ENCODE data around the gene CS.
"Not testable (repeated sequence)": the region's sequence is repeated elsewhere in the genome, so short reads cannot be mapped to it uniquely, and the experiment has no call there.

CS gene

DNA sequence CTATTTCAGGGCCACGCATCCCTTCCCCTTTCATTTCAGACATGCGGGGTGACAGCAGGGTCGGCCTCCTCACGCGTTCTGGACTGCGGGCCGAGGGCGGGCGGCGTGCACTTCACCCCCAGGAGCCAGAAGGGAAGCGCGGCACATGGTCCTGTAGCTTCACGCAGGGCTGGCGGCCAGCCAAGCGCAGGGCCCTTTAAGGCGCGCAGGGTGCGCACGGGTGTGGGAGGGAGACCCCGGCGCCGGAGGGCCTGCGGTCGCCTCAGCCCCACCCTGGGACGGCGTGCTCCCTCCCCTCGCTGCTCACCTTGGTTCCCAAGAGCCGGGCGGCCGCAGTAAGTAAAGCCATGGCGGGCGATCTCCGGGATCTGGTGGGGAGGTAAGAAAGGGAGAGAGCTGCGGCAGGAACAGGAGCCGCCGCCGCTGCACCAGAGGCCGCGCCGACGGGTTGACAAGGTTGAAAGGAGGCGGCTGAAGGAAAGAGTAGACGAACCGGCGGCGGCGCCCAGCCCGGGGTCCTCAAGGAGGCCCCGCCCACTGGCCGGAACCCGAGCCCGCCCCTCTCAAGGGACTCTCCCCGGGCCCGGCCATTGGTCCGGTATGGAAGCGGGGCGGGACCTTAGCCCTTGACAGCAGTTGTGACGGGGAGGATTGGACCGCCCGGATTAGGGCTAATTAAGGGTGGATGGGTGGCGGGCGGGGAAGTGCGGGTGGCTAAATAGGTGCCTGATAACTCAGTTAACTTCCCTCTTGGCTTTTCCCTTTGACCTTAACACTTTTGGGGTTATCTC, at the start of gene CS:
CS (minus strand) TSS at position 478 of the 791 bp plus-strand sequence; CDS start at position 349, 129 bp downstream.
- DNase-seq (ENCODE audit: low spot score): peak; percentile 98

DNA sequence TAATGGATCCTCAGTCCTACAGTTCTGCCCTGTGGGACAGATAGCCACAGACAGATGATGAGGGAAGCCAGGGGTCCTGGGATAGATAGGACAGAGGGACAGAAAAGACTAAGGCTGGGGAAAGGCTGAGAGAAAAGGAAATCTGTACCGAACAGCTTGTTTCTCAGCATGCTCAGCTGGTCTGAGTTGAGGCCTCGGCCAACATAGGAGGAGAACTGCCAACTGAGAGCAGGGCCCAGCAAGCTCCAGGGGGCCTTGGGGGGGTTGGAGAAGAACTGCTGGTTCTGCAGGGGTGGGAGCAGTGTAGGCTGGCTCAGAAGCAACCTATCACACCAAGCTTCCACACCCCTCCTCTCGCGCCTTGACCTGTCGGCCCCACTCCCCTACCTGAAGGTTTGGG, 48.6 kb upstream of the CS start:
- no peak for DNase-seq (ENCODE audit: low spot score)

DNA sequence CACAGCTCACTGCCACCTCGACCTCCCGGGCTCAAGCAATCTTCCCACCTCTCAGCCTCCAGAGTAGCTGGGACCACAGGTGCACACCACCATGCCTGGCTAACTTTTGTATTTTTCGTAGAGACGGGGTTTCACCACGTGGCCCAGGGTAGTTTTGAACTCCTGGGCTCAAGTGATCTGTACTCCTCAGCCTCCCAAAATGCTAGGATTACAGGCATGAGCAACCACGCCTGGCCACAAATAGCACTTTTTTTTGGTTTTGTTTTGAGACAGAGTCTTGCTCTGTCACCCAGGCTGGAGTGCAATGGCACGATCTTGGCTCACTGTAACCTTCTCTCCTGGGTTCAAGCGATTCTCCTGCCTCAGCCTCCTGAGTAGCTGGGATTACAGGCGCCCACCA, 47.1 kb upstream of the CS start:
- not testable (repeated sequence) for DNase-seq (ENCODE audit: low spot score)

DNA sequence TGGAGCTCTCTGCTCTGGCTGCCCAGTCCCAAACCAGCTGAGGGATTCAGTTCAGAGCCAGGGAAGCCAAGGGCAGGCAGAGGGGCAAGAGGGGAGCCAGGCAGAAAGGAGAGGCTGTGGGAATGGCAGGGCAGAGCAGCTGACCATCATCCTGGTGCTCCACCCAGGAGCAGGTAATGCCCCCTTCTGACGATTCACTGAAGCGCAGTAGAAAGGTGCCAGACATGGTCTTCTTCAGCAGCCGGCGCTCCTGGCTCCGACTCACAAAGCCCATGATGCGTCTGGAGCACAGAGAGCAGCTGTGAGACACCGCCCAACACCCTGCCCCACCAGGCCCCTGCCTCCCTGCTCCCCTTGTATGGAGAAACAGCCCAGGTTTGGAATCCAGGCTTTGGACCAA, 46.5 kb upstream of the CS start:
- DNase-seq (ENCODE audit: low spot score): no peak

DNA sequence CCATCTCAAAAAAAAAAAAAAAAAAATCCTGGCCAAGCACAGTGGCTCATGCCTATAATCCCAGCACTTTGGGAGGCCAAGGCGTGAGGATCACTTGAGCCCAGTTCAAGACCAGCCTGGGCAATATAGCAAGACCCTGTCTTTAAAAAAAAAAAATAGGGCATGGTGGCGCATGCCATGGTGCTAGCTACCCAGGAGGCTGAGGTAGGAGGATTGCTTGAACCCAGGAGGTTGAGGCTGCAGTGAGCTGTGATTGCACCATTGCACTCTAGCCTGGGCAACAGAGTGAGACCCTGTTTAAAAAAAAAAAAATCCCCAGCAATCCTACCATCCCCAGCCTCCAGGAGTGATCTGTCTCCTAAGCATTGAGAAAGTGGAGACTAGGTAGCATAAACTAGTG, 42.2 kb upstream of the CS start:
- DNase-seq (ENCODE audit: low spot score): not testable (repeated sequence)

DNA sequence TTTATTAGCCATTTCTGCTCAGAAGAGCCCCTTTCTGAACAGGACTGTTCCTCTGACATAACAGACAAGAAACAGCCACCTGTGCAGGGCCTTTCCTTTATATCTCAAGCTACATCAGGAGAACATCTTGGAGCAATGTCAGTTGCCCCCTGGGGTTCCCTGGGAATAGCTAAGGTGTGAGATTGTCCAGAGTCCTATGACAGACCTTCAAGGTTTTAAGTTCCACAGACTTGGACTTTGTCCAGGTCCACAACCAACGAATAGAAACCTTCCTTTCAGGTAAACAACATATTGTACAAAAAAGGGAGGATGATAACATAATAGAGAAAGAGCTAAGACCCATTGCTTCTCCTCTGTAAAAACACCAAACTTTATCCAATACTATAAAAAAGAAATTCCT, 41.5 kb upstream of the CS start:
- no peak for DNase-seq (ENCODE audit: low spot score)

DNA sequence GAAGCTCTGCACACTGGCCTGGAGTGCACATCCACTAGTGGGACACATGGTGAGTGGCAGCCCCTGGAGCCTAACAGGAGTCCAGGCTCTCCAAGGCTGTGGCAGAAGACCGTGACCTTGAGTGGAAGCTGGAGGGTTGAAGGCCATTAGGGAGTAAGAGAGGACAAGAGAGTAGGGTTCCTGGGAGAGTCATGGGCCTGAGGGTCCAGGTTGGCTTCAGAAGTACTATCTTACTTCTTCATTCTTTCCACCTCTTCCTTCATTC, 39.0 kb upstream of the CS start:
- DNase-seq (ENCODE audit: low spot score): no peak

DNA sequence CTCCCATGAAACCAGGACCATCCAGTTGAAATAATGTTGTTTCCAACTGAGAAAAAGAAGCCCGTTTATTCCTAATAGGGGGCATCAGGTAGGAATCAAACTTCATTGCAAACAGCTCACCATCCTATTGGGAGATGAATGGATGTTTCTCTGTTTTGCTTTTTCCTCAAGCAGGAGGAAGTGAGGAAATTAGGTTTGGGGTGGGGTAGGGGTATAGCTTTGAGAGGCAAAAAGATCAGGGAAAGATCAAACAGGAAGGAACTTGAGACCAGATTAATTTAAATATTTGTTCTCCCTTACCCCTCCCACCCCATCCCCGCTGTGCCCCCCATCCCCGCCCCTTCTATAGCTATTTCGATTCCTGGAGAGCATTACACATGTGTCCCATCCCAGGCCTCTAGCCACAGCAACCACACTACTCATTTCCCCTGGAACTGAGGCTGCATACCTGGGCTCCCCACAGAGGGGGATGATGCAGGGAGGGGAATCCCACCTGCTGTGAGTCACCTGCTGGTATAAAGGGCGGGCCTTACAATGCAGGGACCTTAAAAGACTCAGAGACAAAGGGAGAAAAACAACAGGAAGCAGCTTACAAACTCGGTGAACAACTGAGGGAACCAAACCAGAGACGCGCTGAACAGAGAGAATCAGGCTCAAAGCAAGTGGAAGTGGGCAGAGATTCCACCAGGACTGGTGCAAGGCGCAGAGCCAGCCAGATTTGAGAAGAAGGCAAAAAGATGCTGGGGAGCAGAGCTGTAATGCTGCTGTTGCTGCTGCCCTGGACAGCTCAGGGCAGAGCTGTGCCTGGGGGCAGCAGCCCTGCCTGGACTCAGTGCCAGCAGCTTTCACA, 38.4 kb upstream of the CS start, which contains the start of gene IL23A:
IL23A (plus strand) TSS at position 577 of the 850 bp plus-strand sequence; CDS start at position 738, 161 bp downstream.
- DNase-seq (ENCODE audit: low spot score): no peak

DNA sequence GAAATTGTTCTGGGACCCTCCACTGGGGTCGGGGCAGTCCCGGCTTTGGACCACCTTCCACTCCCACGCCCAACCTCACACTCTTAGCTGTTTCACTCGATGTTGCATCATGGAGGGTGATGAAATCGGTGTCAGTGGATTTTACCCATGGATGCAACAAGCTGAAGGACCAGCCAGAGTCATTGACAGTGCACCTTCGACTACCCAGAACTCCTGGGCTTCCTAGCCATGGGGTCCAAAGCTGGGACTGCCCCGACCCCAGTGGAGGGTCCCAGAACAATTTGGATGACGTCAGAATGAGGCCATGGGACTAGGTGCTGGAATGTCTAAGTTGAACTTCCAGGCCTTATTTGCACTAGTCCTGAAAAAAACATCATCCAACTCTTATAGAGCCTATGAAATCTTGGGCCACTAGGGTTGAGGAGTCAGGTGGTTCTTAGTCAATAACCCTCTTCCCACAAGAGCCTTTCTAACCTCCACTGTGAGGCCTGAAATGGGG, 37.7 kb upstream of the CS start:
- no peak for DNase-seq (ENCODE audit: low spot score)

DNA sequence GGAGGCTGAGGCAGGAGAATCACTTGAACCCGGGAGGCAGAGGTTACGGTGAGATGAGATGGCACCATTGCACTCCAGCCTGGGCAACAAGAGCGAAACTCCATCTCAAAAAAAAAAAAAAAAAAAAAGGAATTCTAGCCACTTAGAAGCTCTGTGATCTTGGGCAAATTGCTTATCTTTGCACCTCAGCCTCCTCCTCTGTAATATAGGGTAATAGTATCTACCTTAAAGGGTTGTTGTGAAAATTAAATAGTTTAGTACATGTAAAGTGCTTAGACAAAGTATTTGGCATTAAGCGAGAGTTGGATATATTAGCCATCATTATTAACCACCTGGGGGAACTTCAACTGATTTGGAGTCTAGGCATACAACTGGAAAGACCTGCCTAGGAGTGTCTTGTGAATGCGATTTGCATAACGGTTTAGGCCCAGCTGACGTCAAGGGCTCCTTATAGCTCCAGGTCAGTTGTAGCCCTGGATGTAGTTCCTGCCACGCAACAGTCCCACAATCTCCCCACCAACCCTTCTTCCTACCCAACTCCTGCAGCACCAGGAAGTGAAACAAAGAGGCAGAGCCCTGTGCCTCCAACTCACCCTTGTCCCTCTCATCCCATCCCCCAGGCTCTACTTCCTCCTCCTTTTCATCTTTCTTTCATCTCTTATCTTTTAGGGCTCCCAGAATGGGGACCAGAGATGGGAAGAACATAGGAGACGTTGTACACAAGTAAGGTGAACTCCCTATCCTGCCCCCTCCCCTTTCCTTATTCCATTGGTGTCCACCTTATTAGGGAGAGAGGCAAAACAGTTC, 36.4 kb upstream of the CS start:
- DNase-seq (ENCODE audit: low spot score): no peak

DNA sequence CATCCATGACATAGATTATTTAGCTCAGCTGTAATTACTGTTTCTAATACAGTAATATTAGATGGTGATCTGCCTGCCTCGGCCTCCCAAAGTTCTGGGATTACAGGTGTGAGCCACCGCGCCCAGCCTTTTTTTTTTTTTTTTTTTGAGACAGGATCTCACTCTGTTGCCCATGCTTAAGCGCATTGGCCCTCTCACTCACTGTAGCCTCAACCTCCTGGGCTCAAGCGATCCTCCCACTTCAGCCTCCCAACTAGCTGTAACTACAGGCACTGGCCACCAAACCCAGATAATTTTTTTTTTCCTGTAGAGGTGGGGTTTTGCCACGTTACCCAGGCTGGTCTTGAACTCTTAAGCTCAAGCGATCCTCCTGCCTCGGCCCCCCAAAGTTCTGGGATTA, 35.4 kb upstream of the CS start:
- not testable (repeated sequence) for DNase-seq (ENCODE audit: low spot score)

DNA sequence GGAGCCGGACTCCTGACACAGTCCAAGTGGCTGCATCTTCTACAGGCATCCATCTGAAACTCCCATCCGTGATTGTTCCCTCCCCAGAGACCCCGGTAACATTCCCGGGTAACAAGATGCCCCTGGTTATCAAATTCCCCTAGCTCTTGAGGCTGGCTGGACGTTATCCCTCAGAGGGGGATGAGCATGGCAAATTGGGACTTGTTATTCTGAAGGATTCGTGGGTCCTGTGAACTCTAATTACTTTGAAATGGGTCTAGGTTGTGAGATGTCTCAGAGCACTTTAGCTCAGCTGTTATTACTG, 34.3 kb upstream of the CS start:
- DNase-seq (ENCODE audit: low spot score): no peak

DNA sequence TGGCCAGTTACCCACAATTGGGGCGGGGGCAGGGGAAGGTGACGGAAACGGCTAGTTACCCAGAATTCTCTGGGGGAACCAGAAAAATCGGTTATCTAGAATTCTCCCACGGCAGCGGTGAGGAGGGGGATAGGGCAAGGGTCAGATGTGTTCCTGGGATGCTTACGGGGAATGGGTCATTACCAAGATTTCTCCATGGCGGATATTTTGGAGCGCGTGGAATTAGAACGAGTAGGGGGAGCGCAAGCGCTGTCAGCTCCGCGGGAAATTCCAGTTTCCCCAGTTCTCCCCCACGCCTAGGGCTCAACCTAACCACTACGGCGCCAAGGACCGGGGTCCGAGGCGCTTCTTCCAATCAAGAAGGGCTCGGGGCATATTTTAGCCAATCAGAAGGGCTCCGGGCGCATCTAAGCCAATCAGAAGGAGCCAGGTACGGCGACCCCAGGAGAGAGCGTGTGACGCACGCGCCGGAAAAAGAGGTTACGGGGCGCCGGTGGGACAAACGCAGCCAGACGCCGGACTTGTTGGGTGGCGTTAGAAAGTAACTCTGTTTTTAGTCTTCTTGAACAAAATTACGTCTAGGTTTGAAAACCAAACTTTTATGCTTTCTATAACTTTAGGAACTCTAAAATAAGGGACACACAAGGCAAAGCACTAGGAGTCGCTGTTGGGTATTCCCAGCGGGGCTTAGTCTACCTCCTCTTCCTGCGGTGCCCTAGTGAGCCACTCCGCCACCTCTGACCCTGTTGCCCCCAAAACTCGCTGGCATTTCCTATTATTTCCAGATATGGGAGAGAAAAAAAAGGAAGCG, 33.8 kb upstream of the CS start, which contains the start of gene PAN2:
PAN2 (minus strand) TSS at position 322 of the 811 bp plus-strand sequence. CDS start 906 bp downstream, outside the sequence.
- peak; percentile 98 for DNase-seq (ENCODE audit: low spot score)

DNA sequence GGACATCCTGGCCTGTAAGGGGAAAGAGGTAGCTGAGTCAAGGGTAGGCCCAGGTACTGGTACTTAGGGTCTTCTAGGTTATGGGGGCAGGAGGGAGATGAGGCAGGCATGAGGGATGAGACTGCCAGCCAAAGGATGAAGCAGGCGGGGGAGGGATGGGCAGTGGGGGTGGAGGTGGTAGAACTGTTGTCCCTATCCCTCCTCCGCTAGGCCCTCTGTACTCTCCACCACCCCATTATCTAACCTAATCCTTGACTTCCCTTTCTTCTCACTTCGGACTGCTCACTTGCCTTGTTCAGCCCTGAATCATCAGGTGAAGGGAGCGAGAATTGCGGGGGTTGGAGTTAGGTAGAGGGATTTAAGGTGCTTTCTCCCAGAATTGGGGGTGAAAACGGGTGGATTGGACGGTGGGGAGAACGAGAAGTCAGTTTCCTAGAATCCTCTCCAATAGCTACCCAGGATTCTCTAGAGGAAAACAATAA, 33.1 kb upstream of the CS start:
- peak; percentile 22 for DNase-seq (ENCODE audit: low spot score)

DNA sequence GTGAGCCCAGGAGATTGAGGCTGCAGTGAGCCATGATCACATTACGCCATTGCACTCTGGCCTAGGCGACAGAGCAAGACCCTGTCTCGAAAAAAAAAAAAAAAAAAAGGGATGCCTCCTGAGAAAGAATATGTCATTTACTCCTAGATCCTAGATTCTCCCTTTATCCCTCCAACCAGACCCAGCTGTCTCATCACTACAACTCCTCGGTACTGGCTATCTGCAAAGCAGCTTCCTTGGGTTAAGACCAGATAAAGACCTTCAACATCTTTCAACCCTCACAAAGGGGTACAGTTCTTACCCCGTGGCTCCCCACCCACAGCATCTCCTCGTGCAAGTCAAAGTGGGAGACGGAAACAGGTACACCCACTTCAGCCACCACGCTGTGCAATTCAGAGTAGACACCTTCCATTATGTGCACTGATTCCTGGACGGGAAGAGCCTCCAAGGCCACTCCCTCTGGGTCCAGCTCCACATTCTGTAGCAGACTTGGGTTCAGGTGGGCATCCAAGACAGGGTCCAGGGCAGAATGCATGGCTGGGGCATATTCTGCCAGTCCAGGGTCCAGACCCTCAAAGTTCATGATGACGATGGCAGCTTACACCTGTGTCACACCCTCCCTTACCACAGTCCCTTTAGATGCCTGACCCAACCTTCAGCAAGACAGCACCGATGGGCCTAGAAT, 32.5 kb upstream of the CS start:
- no peak for DNase-seq (ENCODE audit: low spot score)

DNA sequence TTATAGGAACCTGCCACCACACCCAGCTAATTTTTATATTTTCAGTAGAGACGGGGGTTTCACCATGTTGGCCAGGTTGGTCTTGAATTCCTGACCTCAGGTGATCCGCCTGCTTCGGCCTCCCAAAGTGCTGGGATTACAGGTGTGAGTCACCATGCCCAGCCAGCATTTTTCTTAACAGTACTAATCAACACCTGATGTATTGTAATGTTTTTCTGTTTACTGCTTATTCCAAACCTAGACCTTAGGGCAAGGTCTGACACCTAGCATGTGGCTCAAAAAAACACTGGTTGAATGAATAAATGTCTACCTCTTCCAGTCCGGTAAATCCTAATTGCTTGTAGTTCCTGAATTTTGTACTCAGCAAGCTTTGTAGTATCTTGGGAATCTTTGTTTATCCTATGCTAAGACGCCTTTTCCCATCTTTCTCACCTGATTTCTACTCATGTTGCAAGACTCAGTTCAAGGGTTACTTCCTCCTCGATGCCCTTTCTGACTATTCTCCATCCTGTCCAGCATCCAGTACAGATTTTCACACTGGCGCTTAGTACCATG, 30.9 kb upstream of the CS start:
- no peak for DNase-seq (ENCODE audit: low spot score)

DNA sequence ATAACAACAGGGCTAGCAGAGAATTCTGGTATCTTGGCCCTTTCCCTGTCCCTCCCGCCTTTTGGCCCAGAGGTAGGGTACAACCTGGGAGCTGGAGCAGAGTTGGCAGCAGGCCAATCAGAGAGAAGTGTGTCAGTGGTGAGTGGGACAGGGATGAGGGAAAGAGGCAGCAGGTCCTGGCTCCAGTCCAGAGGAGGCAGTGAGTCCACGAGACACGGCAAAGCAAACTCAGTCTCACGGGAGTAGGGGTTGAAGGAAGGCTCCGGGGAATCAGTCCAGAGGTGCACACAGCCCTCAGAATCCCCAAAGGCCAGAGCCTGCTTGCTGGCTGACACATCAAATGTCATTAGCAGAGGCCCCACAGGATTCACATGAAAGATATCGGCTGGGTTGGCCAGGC, 26.4 kb upstream of the CS start:
- DNase-seq (ENCODE audit: low spot score): no peak

DNA sequence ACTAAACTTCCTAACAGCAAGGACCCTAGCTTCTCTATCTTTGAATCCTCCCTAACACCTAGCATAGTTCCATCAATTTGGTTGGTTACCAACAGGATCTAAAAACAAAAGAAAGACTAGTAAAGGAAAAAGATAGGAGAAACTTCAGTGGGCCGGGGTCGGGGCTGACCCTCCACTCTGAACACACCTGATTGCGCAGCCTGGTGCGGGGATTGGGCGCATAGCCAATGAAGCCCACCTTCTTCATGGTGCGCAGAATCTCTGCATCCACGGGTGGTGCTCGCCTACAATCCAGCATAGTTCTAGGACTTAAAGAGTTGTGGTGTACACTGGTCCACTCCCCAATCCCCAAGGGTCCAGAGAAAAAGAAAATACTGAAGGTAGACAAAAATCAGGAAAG, 26.0 kb upstream of the CS start:
- DNase-seq (ENCODE audit: low spot score): no peak

DNA sequence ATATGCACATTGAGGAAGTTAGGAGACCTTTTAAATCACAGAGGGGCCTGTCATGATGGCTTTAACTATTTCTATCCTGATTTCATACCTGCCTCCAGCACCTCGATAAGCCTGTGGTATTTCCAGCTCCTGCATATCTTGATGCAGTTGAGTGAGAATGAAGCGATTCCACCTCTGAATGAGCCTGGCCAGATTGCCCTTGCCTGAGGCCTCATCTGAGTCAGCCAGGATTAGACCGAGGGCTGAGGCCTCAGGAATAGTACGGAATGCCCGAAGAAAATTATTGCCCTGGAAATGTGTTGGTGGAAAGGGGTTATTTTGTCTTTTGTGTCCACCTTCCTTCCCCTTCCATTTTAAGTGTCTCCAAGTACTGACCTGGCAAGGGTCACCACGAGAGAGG, 24.1 kb upstream of the CS start:
- DNase-seq (ENCODE audit: low spot score): no peak

DNA sequence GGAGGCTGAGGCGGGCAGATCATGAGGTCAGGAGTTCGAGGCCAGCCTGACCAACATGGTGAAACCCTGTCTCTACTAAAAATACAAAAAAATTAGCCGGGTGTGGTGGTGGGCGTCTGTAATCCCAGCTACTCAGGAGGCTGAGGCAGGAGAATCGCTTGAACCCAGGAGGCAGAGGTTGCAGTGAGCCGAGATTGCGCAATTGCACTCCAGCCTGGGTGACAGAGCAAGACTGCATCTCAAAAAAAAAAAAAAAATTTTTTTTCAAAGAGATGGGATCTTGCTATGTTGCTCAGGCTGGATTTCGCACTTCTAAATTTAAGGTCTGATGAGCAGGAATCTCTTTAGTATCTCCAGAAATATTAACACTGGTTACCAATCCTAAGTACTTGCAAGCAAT, 21.5 kb upstream of the CS start:
- not testable (repeated sequence) for DNase-seq (ENCODE audit: low spot score)

DNA sequence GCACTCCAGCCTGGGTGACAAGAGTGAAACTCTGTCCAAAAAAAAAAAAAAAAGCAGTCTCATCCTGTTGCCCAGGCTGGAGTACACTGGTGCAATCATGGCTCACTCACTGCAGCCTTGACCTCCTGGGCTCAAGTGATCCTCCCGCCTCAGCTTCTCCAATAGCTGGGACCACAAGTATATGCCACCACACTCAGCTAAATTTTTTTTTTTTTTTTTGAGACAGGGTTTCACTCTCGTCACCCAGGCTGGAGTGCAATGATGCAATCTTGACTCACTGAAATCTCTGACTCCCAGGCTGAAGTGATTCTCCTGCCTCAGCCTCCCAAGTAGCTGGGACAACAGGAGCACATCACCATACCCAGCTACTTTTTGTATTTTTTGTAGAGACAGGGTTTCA, 20.9 kb upstream of the CS start:
- DNase-seq (ENCODE audit: low spot score): no peak

Measured in AG20443 (cell line).